GM19397 (cell line): Measurements from ENCODE around the gene WRNIP1.

Experiments used
- ATAC-seq: cut with Tn5 transposase; IDR thresholded peaks from one replicate; pipeline ENCODE4 v1.9.1; 2021; ENCODE audit warnings: mild to moderate bottlenecking, moderate library complexity; ENCODE audit not compliant: unreplicated experiment

WRNIP1 gene

DNA sequence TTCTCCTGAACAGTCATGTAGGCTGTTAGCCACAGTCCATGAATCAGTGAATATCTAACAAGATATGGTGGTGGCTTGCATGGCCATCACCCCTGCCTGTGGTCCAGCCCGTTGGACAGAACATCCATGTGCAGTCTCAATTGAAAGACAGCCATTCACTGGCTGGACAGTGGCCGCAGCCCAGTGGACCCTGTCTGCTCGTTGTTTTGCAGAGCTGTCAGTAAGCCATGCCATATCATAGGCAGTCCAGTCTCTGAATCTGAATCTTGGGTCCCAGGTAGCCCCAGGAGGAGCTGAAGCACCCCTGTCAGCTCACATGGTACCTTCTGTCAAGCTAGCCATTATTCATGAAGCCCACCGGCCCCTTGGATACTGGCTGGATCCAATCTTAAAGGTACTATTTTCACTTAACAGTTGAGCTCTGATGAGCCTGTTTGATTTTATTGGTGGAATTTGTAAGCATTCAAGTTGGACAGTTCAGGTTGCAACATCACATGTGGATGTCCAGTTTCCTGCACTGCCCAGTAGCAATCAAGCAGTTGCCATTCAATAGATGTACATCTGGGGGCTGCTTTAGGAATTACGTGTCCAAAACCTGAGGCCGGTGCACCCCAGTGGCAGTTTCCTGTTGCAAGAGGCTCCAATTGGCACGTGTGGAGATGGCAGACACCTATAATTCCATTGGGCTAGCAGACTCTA, 38.7 kb downstream of the WRNIP1 start:
- ATAC-seq: no peak

DNA sequence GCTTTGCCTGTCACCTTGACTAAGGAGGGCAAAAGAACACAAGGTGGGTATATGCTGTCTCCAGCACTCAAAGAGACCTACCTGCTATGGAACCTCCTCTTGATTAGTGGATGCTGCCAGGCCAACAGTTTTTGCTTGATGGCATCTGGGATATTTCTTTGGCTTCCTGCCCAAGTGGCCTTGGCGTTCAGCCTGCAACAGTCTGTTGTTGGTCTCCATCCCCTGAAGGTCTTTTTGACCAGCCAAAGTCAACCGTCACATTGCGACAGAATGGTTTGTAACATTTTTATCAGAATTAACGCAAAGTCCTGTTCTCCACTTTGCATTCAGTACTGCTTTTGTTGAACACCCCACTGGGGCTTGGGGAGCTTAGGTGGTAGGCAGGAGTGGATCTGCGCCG, 39.3 kb downstream of the WRNIP1 start:
- no peak for ATAC-seq

DNA sequence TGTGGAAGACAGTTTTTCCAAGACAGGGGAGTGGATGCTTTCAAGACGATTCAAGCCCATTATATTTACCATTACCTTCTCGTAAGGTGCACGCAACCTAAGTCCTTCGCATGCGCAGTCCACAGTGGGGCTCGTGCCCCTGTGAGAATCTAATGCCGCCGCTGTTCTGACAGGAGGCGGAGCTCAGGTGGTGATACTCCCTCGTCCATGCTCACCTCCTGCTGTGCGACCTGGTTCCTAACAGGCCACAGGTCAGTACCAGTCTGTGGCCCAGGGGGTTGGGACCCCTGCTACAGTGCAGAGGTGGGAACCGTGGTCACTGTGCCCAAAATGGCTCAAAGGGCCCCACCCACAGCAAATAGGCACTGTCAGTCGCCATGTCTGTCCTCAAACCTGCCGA, 39.8 kb downstream of the WRNIP1 start:
- no peak for ATAC-seq

DNA sequence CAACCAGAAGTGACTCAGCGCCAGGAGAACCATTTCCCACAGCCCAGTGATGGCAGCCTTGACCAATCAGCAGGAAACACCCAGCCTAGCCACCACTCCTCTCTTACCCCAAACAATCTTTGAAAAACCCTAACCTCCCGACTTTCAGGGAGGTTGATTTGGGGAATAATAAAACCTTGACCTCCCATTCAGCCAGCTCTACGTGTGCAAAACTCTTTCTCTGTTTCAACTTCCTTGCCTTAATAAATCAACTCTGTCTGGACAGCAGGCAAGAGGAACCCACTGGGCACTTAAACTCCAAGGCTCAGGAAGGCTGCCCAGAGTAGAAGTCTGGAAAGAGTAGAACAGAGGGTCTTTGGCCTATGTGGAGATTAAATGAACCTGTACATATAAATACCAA, 41.5 kb downstream of the WRNIP1 start:
- no peak for ATAC-seq

DNA sequence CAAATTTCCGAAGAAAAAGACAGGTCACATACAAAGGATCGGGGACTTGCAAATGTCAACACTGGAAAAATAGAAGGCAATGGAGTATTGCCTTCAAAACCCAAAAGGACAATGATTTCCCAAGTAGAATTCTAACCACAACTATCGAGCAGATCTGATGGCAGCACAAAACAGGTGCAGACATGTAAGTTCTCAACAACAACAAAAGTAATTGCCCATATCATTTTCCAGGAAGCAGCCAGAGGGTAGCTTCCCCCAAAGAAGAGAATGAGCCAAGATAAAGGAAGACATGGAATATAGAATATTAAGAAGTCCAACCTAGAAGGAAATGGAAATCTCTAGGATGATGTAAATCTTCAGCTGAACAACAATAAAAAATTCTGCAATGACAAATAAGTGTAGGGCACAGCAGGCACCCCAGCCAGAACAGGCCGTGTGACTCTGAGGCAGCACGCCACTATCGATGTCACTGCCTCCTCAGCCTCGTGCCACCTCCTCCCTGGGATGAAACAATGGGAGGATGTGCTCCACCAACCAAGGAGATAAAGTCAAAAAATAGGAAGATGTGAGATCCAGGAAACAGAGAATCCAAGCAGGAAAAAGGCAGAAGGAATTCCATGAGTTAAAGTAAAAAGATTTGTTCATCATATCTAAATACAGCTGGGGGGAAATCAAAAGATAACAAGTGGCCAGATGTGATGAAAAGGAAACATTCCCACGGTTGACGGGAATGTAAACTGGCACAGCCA, 42.3 kb downstream of the WRNIP1 start:
- ATAC-seq: no peak

DNA sequence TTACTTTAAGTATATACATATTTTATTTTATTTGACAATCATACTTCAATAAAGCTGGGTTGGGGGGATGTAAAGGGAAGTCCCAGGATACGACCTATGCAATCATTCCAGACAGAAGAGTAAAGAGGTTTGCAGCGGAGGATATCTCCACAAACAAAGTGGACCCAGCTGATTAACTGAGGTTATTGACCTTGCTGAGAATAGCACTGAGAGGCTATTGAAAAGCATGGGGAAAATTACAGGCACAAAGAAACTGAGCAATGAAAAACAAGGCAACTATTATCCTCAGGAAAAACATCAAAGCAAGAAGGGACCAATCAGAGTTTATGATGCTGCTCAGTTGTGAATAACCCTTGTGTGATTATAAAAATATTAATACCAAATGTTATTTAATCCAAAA, 43.8 kb downstream of the WRNIP1 start:
- ATAC-seq: no peak

DNA sequence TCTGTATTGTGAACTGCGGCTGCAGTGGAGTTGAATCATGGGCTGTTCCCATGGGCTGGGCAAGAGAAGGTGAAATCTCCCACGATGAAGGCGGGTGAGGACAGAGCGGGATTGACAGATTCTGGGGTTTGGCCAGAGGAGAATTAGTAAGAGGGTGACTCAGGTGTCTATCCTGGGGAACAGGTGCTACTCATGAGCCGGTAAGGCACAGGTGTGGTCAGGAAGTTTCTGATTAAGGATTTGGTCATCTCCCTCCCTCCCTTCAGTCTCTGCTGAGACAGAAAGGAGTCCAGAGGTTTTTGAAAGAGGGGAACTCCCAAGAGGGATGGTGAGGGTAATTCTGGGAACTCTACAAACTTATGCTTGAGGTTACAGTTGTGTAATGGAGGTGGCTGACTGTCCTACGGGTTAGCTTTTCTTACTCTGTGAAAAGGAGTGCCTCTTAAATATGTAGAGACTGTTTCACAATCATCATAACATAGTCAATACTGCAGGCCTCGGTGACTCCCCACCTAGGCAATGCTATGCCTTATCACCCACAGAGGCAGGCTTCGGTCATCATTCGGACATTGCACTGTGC, 45.0 kb downstream of the WRNIP1 start:
- ATAC-seq: no peak

DNA sequence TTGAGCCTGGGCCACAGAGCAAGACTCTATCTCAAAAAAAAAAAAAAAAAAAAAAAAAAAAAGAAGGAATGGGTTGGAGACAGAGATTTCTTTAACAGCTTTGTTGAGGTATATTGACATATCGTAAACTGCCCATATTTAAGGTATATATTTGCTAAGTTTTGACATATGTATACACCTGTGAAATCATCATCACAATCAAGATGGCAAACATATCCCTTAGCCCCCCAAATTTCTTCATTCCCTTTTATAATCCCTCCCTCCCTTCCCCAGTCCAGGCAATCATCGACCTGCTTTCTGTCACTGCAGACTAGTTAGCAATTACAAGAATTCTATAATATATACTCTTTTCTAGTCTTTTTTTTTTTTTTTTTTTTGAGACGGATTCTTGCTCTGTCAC, 47.5 kb downstream of the WRNIP1 start:
- ATAC-seq: no peak

DNA sequence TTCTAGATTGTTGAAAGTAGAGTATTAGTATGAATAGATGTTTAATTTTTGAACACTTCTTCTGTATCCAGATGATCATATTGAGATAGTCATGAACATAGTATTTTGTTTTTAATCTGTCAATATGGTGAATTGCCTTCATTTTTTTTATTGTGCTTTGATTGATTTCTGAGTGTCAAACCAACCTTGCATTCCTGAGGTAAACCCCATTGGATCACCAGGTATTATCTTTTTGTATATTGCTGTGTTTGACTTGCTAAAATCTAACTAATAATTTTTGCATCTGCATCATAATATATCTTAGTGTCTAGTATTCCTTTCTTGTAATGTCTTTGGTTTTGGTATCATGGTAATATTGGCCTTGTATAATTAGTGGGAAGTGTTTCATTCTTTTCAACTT, 51.0 kb downstream of the WRNIP1 start:
- no peak for ATAC-seq

DNA sequence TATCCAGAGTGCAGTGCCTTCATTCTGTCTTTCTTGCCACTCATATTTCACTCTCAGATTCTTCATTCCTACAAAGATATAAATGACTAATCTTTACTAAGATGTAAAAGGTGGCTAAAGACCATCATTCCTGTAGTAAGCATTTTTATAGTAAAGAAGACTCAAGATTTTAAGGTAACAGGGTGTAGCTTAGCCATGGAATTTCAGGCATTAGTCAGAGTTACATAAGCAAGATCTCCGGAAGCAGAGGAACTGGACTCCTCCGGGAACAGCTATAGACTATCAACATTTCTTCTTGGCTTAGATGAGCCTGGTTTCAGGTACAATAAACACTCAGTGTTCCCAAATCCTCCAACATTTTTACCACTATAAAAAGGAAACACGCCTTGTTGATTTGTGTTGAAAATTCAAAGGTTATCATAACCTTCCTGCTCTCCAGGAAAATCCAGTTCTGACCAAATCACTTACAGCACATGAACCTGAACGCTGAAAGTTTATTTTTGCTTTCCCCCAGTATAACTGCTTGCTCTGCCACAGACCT, 52.8 kb downstream of the WRNIP1 start:
- ATAC-seq: no peak

DNA sequence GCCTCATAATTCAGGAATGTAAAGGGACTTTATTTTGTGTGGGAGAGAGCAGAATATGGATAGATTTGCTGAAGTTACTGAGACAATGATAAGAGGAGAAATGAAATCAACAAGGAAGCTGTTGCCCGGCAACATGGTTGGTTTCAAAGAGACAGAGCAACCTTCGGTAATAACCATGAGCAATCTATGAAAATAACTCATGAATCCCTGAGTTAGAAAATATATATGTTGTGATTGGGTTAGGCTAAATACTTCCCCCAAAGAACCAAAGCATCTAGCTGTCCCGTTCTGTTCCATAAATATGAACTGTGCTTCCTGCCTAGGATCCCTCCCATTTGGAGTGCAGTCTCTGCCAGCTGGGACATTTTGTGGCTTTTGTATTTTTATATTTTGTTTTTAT, 53.4 kb downstream of the WRNIP1 start:
- ATAC-seq: no peak

DNA sequence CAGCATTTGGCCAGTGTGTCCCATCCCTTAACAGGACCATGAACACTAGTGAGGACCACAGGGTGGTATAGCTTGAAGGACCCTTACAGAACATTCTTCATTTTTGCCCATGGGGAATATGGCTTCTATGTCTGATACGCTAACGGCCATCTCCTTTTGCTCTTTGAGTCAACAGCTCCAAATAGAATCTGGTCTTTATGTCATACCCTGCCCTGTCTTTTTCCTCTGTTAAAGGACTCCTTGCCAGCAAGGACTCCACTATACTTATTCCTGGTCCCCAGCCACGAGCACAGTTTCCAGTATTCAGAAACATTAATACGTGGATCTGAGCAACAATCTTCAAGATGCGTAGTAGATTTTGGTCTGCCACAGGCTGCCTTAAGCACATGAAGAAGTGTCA, 53.9 kb downstream of the WRNIP1 start:
- no peak for ATAC-seq

DNA sequence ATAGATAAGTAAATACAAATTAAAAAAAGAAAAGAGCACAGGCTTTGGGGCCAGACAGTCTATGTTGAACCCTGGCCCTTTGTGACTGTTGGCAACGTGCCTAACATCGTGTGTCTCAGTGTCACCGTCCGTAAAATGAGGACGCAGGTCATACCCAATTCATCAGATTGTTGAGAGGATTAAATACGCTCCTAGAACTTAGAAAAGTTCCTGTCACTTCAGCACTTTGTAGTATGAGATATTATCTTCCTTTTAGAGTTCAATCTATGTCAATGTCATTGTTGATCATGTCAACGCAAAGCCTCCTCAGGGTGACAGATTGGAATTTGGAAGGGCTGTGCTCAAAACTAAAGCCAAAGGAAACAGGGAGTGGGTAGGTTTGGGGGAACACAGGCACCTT, 54.8 kb downstream of the WRNIP1 start:
- ATAC-seq: no peak

DNA sequence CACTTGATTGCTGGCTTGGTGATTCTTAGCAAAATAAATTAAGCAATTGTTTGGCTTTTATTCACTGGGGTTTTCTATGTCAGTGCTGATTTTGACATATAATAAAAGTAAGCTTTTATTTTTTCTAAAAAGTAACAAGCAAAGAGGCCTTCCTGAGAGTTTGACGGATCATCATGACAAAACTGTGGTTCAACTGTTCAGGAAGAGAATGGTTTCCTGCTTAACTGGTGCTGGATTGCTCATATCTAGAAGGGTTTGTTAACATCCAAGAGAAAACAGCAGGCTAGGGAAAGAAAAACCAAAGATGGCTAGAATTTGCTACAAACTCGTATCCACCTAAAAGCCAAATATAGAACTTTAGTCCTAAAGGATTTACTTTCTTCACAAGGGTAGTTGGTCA, 55.2 kb downstream of the WRNIP1 start:
- ATAC-seq: no peak

DNA sequence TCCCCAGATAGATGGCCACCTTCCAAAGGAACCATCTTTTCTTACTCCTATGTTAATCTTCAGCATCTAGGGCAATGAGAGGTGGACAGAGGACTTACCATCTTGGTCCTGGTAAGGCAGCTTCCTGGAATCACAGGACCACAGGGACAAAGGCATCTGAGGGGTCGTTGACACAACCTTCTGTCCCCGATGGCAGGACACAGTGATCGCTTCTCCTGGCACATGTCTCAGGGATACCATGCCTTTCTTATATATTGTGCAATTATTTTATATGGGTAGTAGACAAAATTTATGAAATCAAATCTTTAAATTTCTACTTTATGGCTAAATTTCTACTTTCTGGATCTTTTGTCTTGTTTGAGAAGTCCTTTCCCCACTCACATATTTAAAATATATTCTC, 56.4 kb downstream of the WRNIP1 start:
- ATAC-seq: no peak

DNA sequence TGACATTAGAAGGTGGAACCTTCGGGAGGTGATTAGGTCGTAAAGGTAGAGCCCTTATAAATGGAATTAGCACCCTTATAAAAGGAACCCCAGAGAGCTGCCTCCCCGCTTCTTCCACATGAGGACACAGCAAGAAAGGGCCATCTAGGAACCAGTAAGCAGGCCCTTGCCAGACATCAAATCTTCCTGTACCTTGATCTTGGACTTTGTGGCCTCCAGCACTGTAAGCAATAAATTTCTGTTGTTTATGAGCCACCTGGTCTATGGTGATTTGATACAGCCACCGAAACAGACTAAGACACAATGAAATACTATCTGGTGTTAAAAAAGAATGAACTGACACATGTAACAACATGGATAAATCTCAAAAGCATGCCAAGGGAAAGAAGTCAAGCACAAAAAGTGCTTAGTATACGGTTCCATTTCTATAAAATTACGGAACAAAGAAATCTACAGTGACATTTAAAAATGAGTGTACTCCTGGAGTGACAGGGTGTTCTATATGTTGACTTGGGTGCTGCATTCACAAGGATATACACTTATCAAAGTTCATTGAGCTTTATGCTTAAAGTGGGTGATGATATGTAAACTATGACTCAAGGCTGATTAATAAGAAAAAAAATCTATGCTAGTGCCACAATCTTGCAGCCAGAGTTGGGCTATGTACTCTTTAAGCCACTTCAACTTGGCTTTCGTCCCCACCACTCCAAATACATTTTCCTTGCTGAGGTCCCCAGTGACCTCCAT, 58.1 kb downstream of the WRNIP1 start:
- ATAC-seq: no peak

DNA sequence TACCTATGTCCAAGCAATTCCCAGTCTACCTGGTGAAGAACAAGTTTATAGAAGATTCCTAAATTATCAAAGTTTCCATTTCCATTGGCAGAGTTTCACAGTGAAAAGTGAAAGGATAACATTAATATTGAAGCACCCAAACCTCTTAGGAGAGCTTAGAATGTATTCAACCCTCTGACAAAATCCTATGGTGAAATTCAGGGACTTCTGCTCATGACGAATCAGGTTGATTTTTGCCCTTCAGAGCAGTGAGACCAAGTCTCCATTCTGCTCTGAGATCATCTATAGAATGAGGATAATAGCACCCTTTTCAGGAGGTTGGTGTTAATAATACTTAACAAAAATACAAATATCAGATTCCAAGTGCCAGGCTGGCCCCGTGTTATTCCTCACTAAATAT, 60.9 kb downstream of the WRNIP1 start:
- no peak for ATAC-seq

DNA sequence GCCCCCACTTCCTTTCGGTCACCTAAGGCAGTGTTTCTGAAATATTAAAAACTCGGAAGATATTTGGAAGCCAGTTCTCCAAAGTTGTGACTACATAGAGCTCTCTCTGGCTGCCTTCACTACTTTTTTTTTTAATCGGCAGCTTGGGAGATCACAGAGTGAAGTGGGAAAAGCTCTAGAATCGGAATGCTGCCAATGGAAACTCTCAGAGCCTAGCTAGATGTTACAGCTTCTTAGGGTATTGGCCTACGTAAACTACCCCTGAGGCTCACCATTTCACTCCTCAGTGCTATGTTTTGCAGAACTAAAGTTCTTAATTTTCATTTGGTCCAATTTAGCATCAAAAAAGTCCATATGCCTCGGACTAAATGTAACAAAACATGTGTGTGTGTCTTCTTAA, 61.9 kb downstream of the WRNIP1 start:
- ATAC-seq: no peak

DNA sequence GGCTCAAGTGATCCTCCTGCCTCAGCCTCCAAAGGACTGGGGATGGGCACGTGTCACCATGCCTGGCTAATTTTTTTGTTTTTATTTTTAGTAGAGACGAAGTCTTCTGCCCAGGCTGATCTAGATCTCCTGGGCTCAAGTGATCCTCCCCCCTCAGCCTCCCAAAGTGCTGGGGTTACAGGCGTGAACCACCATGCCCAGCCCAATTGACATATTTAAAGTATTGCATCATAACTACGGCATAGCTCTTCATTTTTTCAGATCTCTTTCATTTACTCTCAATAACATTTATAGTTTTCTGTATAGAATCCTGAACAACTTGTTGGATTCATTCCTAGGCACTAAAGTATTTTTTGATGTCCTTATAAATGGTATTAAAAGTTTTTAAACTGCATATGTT, 63.4 kb downstream of the WRNIP1 start:
- no peak for ATAC-seq

DNA sequence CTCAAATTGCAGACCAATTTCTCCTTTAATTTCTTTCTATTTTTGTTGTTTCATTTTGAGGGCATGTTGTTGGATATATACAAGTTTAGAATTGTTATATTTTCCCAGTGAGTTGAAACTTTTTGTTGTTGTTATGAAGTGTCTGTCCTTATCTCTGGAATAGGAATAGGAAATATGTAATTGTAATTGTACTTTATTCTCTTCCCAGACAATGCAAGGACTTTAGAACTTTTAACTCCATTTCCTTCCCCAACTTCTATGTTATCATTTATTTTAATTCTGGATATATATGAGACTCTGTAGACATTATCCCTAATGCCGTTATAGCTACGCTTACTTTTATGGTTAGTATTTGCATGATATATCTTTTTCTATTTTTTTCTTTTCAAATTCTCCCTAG, 64.1 kb downstream of the WRNIP1 start:
- no peak for ATAC-seq

DNA sequence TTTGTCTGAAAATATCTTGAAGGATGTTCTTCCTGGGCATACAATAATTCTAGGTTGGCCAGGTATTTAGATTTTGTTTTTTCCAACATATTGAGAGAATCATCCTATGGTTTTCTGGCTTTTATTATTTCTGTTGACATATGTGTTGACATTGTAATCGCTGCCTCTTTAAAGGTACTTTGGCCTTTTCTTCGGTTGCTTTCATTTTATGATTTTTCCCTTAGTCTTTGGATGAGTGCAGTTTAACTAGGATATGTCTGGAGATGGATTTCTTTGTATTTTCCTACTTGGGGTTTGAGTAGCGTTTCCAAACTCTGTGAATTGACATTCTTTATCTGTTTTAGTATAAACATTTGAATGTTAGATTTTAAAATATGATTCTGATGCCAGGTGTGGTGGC, 65.0 kb downstream of the WRNIP1 start:
- ATAC-seq: no peak
